GM12878 (cell line): ENCODE measurements around the gene STAT4. TPM values are rescaled to one million over a fixed set of nuclear protein-coding genes. Genes with fewer than 3 reads are reported as not detected.

Experiments used
- ATAC-seq: fragments of 200-7000 bp; cut with Tn5 transposase; 3 replicates; pipeline ENCODE4 v1.9.1; 2020; ENCODE audit warnings: mild to moderate bottlenecking, moderate library complexity
- BruUV-seq: library from RNA; stranded (reverse); fragments of 400-500 nt; replicated peaks from 2 replicates; lab custom pipeline; 2021; lab: Mats Ljungman, UMichigan
- CTCF ChIA-PET: fragments of 300-600 bp; sonication (Branson Sonifier 250); formaldehyde crosslinking; extraction: SDS; loops from one replicate; lab custom pipeline; 2021; ENCODE audit warnings: inconsistent platforms; lab: Yijun Ruan, JAX
- POLR2A ChIA-PET: fragments of 350-600 bp; formaldehyde crosslinking; extraction: SDS; loops from one replicate; lab custom pipeline; 2021; ENCODE audit warnings: inconsistent platforms; lab: Charles Lee
- RAD21 ChIA-PET: fragments of 300-600 bp; sonication (Branson Sonifier 250); formaldehyde crosslinking; loops from one replicate; lab custom pipeline; 2023; ENCODE audit warnings: antibody characterized with exemption; ENCODE audit not compliant: unreplicated experiment; lab: Charles Lee
- SMC1A ChIA-PET: fragments of 300-600 bp; sonication (Branson Sonifier 250); formaldehyde crosslinking; loops from one replicate; lab custom pipeline; 2023; ENCODE audit not compliant: unreplicated experiment, uncharacterized antibody; lab: Charles Lee
- DNase-seq: peaks from one replicate; pipeline ENCODE4 v3.0.0-alpha.2; 2011; ENCODE audit warnings: low read depth, low spot score
- FAIRE-seq: peaks from 3 replicates; lab custom pipeline; 2011; peaks lifted over from hg19 to GRCh38; lab: Jason Lieb, UNC
- H2AFZ ChIP-seq: 2 replicates; pipeline ENCODE4 v1.6.0; 2011; ENCODE audit warnings: low read depth, low read length, control low read depth; ENCODE audit not compliant: control insufficient read depth
- H3K27ac ChIP-seq: 2 replicates; pipeline ENCODE4 v1.5.1; 2011; ENCODE audit warnings: control low read depth; ENCODE audit not compliant: control insufficient read depth, insufficient read depth
- H3K27me3 ChIP-seq, 2 experiments: replicated peaks in 1 of 2; 2 replicates each; pipeline versions ENCODE4 v1.6.0 to v1.6.1; 2011; ENCODE audit warnings: low read length in 1 of 2; ENCODE audit not compliant: control insufficient read depth in 2 of 2, insufficient read depth in 2 of 2
- H3K36me3 ChIP-seq, 2 experiments: 2 replicates each; pipeline ENCODE4 v1.5.1; 2011; ENCODE audit warnings: low read length in 1 of 2; ENCODE audit not compliant: control insufficient read depth in 2 of 2, insufficient read depth in 2 of 2
- H3K4me1 ChIP-seq: 2 replicates; pipeline ENCODE4 v1.6.1; 2011; ENCODE audit warnings: mild to moderate bottlenecking, low read length, moderate library complexity, mixed read lengths; ENCODE audit not compliant: control insufficient read depth, insufficient read depth
- H3K4me2 ChIP-seq: 2 replicates; pipeline ENCODE4 v1.6.0; 2011; ENCODE audit warnings: control low read depth; ENCODE audit not compliant: control insufficient read depth, insufficient read depth
- H3K4me3 ChIP-seq: fragments of 200-600 bp; sonication (generic); 2 replicates; pipeline ENCODE4 v1.5.1; 2016
- H3K79me2 ChIP-seq: 2 replicates; pipeline ENCODE4 v1.6.0; 2011; ENCODE audit warnings: low read length; ENCODE audit not compliant: control insufficient read depth, insufficient read depth
- H3K9ac ChIP-seq: 2 replicates; pipeline ENCODE4 v1.8.0; 2011; ENCODE audit warnings: low read length, control low read depth, mixed read lengths; ENCODE audit not compliant: control insufficient read depth, insufficient read depth
- H3K9me3 ChIP-seq: replicated peaks from 3 replicates; pipeline ENCODE4 v1.5.1; 2011; ENCODE audit warnings: mild to moderate bottlenecking, low read length; ENCODE audit not compliant: control insufficient read depth, insufficient read depth
- H4K20me1 ChIP-seq: 2 replicates; pipeline ENCODE4 v1.6.0; 2011; ENCODE audit not compliant: control insufficient read depth, insufficient read depth
- BRCA1 ChIP-seq: IDR thresholded peaks from 2 replicates; pipeline ENCODE4 v1.6.1; 2011; ENCODE audit warnings: low read depth, low read length, improper control_type of control experiment
- CBX5 ChIP-seq: sonication (generic); IDR thresholded peaks from 2 replicates; pipeline ENCODE4 v1.6.1; 2016; ENCODE audit warnings: low read depth, moderate library complexity, mild to moderate bottlenecking, inconsistent platforms
- CTCF ChIP-seq, 3 experiments: IDR thresholded peaks in 2 of 3; conservative IDR thresholded peaks in 1 of 3; 2 replicates each; pipeline ENCODE4 v1.5.1; 2011; ENCODE audit warnings: low read depth in 3 of 3, low read length in 3 of 3, mild to moderate bottlenecking in 3 of 3, control low read depth in 2 of 3, moderate library complexity in 2 of 3, inconsistent platforms in 1 of 3, mixed read lengths in 1 of 3; ENCODE audit not compliant: control insufficient read depth in 2 of 3, insufficient read depth in 1 of 3; ENCODE audit errors: extremely low read depth in 1 of 3
- FOS ChIP-seq: IDR thresholded peaks from 3 replicates; pipeline ENCODE4 v1.6.1; 2011; ENCODE audit warnings: borderline replicate concordance; ENCODE audit not compliant: insufficient read length; ENCODE audit errors: extremely low read depth
- GATAD2B ChIP-seq: fragments of 450-650 bp; conservative IDR thresholded peaks from 2 replicates; pipeline ENCODE4 v1.6.1; 2017; ENCODE audit warnings: low read depth, mild to moderate bottlenecking, moderate library complexity
- HCFC1 ChIP-seq: fragments of 150-350 bp; IDR thresholded peaks from 2 replicates; pipeline ENCODE4 v1.6.1; 2014; ENCODE audit warnings: low read length
- HDAC2 ChIP-seq: fragments of 200-600 bp; sonication (generic); IDR thresholded peaks from 2 replicates; pipeline ENCODE4 v1.6.1; 2017
- IRF5 ChIP-seq: fragments of 450-650 bp; IDR thresholded peaks from 2 replicates; pipeline ENCODE4 v1.6.1; 2017; ENCODE audit warnings: borderline replicate concordance
- JUNB ChIP-seq: IDR thresholded peaks from 2 replicates; pipeline ENCODE4 v1.6.1; 2016; ENCODE audit warnings: antibody characterized with exemption, mild to moderate bottlenecking
- MTA2 ChIP-seq: fragments of 450-650 bp; IDR thresholded peaks from 2 replicates; pipeline ENCODE4 v1.6.1; 2016; ENCODE audit warnings: low read depth, mild to moderate bottlenecking, moderate library complexity
- MXI1 ChIP-seq: fragments of 150-350 bp; IDR thresholded peaks from 2 replicates; pipeline ENCODE4 v1.6.1; 2011; ENCODE audit warnings: low read depth, mild to moderate bottlenecking, inconsistent platforms, low read length, improper control_type of control experiment
- MYC ChIP-seq: IDR thresholded peaks from 2 replicates; pipeline ENCODE4 v1.6.1; 2011; ENCODE audit warnings: mild to moderate bottlenecking, low read length, moderate library complexity, inconsistent platforms; ENCODE audit not compliant: insufficient read depth, insufficient replicate concordance, insufficient read length, severe bottlenecking
- NFIC ChIP-seq: IDR thresholded peaks from 2 replicates; pipeline ENCODE4 v1.6.1; 2012; ENCODE audit warnings: low read depth, mild to moderate bottlenecking, inconsistent platforms, low read length, moderate library complexity
- POLR2AphosphoS5 ChIP-seq: IDR thresholded peaks from 2 replicates; pipeline ENCODE4 v1.6.1; 2011; ENCODE audit warnings: mild to moderate bottlenecking, low read length, inconsistent platforms
- POU2F2 ChIP-seq: IDR thresholded peaks from 3 replicates; pipeline ENCODE4 v1.6.1; 2011; ENCODE audit warnings: low read depth, mild to moderate bottlenecking, low read length, borderline replicate concordance
- RBBP5 ChIP-seq: fragments of 200-600 bp; sonication (generic); conservative IDR thresholded peaks from 2 replicates; pipeline ENCODE4 v1.6.1; 2016
- SMAD1 ChIP-seq: fragments of 450-650 bp; IDR thresholded peaks from 2 replicates; pipeline ENCODE4 v1.6.1; 2018; ENCODE audit warnings: mild to moderate bottlenecking, low read depth; ENCODE audit not compliant: partially characterized antibody
- SMARCA5 ChIP-seq: fragments of 450-650 bp; IDR thresholded peaks from 2 replicates; pipeline ENCODE4 v1.6.1; 2017; ENCODE audit warnings: mild to moderate bottlenecking
- SUPT20H ChIP-seq: IDR thresholded peaks from 2 replicates; pipeline ENCODE4 v1.6.1; 2011; ENCODE audit warnings: low read depth, mild to moderate bottlenecking, low read length, moderate library complexity, borderline replicate concordance; ENCODE audit not compliant: control insufficient read depth
- YBX1 ChIP-seq: fragments of 450-650 bp; IDR thresholded peaks from 2 replicates; pipeline ENCODE4 v1.6.1; 2016; ENCODE audit warnings: antibody characterized with exemption
- ZNF217 ChIP-seq: fragments of 450-650 bp; IDR thresholded peaks from 2 replicates; pipeline ENCODE4 v1.6.1; 2017; ENCODE audit warnings: antibody characterized with exemption, mild to moderate bottlenecking
- ZSCAN29 ChIP-seq: fragments of 450-650 bp; IDR thresholded peaks from 2 replicates; pipeline ENCODE4 v1.6.1; 2017; ENCODE audit warnings: mild to moderate bottlenecking, moderate library complexity
- WGBS: methylation state at CpG from one replicate; pipeline ENCODE4 v1.1.6; 2016; ENCODE audit warnings: low lambda C conversion rate; ENCODE audit not compliant: insufficient replicate concordance, insufficient coverage; ENCODE audit errors: missing lambda C conversion rate; 5-methylcytosine and 5-hydroxymethylcytosine counted together
- in situ Hi-C: fragments of 300-500 bp; cut with MboI; formaldehyde crosslinking; loops from 9 replicates; pipeline ENCODE4 v1.14.3; 2018; ENCODE audit warnings: mixed read lengths
- intact Hi-C: fragments of 100-400 bp; cut with micrococcal nuclease; formaldehyde crosslinking; loops from one replicate; pipeline ENCODE4 v1.14.2; 2022; ENCODE audit not compliant: unreplicated experiment
- polyA plus RNA-seq, 11 experiments: library from polyadenylated mRNA; depleted of rRNA in 4 of 11; unstranded in 6 of 11; stranded (reverse) in 5 of 11; fragments of >200 nt; fragmentation: Nextera tagmentation in 4 of 11; fragmentation: Illumina TruSeq in 1 of 11; extraction: Ambion mirVana in 4 of 11; extraction: Trizol in 1 of 11; gene quantifications; 1 replicate in 1 of 11; 2 replicates in 10 of 11; pipeline versions ENCODE4 v1.2.1 to v1.2.3, GENCODE V29; 2011 to 2016; ENCODE audit warnings: inconsistent platforms in 2 of 11, missing spikeins in 2 of 11, low read depth in 1 of 11
- total RNA-seq, 4 experiments: library from RNA; depleted of rRNA in 3 of 4; stranded (reverse); fragments of >200 nt in 3 of 4; fragmentation: Illumina TruSeq in 1 of 4; extraction: Trizol in 1 of 4; gene quantifications; 2 replicates each; pipeline versions ENCODE4 v1.2.1 to v1.2.3, GENCODE V29; 2013 to 2021

The STAT4 gene
- total and polyA plus RNA-seq, 10 of the 15 experiments (the other 5 are each of a cell fraction or from before 2014, with no cell fraction given) = 3.1 to 9.3 (median 7.1) TPM

GRCh38 chr2:191109888-191110287, 40.9 kb downstream of the STAT4 start (continued):
- TF ChIP-seq GATAD2B (no peak), MXI1 (no peak), BRCA1 (no peak), ZSCAN29 (no peak), HDAC2 (no peak), POU2F2 (peak; percentile 97; the same call in 2 of the 3 replicates), IRF5 (no peak), NFIC (peak; percentile 49; the same call in 1 of the 2 replicates), SMAD1 (no peak), JUNB (peak; percentile 42; the same call in 1 of the 2 replicates), MTA2 (peak; percentile 55; the same call in 1 of the 2 replicates), RBBP5 (no peak)
- TF ChIP-seq, all 136 proteins: peak for 14

- no peak for ATAC-seq
- Histone ChIP-seq H3K9ac (no peak overlapping the region), H3K4me3 (no peak overlapping the region), H3K79me2 (no peaks in the 10 kb centered on the region), H3K27ac (no peak overlapping the region), H2AFZ (no peak overlapping the region)
- RAD21 ChIA-PET = interaction anchor here (0.6 to 1.5 kb wide), 3 partner anchors 18 to 57 kb away, joined by 3 to 5 read pairs (median 3); no protein-coding TSS in a partner anchor
- in situ Hi-C loops (no loop called here), intact Hi-C loops (no loop called here)
- 48% methylated on average over 4 of the region's 4 CpGs for WGBS
- no peak for DNase-seq
- TF ChIP-seq MYC (no peak), CTCF (IDR thresholded peaks at IDR 0.05 in 2 of 3, conservative IDR thresholded peaks at IDR 0.05 in 1 of 3; ENCODE audit: control insufficient read depth in 2 of 3, extremely low read depth in 1 of 3, insufficient read depth in 1 of 3, low read depth in 3 of 3, low read length in 3 of 3) (no peak), SMARCA5 (no peak), ZNF217 (no peak), SUPT20H (no peak), YBX1 (no peak), HCFC1 (no peak), POLR2AphosphoS5 (no peak), CBX5 (no peak), FOS (no peak)
- TF ChIP-seq, all 136 proteins: peak for 0
- H3K9me3 ChIP-seq = no peaks in the 10 kb centered on the region; the same call in 2 of the 3 replicates
- SMC1A ChIA-PET = interaction anchor here (1.9 to 5.4 kb wide), 2 partner anchors 21 to 57 kb away, joined by 6 to 33 read pairs; no protein-coding TSS in a partner anchor
- no peak for FAIRE-seq
- H3K4me2 ChIP-seq = no peak overlapping the region
- peaks cover 13% of the 10 kb centered on the region for H3K4me1 ChIP-seq
- CTCF ChIA-PET = interaction anchor here (0.6 to 1.5 kb wide), 5 partner anchors 9 to 58 kb away, joined by 3 to 5 read pairs (median 3); no protein-coding TSS in a partner anchor
- no peaks in the 10 kb centered on the region; a peak in 1 of 4 replicates for H3K27me3 ChIP-seq
- POLR2A ChIA-PET = no interaction called here
- no peaks in the 10 kb centered on the region for H4K20me1 ChIP-seq
- no TSS peak for BruUV-seq
- H3K36me3 ChIP-seq = no peaks in the 10 kb centered on the region
These were observed 42.5 kb downstream of the STAT4 start for GRCh38 chr2:191108331-191108730.
